BE2C (cell line): ENCODE results near the gene CDH13.

Experiments
- DNase-seq: peaks from one replicate; pipeline ENCODE4 v3.0.0-alpha.2; 2020
- H3K27me3 ChIP-seq: fragments of 250-450 bp; sonication (Bioruptor Pico); 2 replicates; pipeline ENCODE4 v1.5.1; 2020; ENCODE audit warnings: mild to moderate bottlenecking
- H3K36me3 ChIP-seq: fragments of 250-450 bp; sonication (Bioruptor Pico); 2 replicates; pipeline ENCODE4 v1.5.1; 2020; ENCODE audit warnings: mild to moderate bottlenecking
- H3K4me1 ChIP-seq: fragments of 250-450 bp; sonication (Bioruptor Pico); 2 replicates; pipeline ENCODE4 v1.5.1; 2020
- H3K4me3 ChIP-seq: 2 replicates; pipeline ENCODE4 v1.5.1; 2011; ENCODE audit warnings: low read depth, low read length
- H3K9me3 ChIP-seq: fragments of 250-450 bp; sonication (Bioruptor Pico); 2 replicates; pipeline ENCODE4 v1.5.1; 2020
- CTCF ChIP-seq: IDR thresholded peaks from 2 replicates; pipeline ENCODE4 v1.5.1; 2012; ENCODE audit warnings: mild to moderate bottlenecking, low read depth, low read length

CDH13 gene

GRCh38 chr16:82756283-82756599, 129.5 kb downstream of the CDH13 start:
- no peaks in the 10 kb centered on the region for H3K36me3 ChIP-seq
- TF ChIP-seq CTCF = no peak
- no peaks in the 10 kb centered on the region for H3K9me3 ChIP-seq
- no peaks in the 10 kb centered on the region for H3K4me1 ChIP-seq
- DNase-seq = no peak
- H3K27me3 ChIP-seq = no peaks in the 10 kb centered on the region
- H3K4me3 ChIP-seq = no peak overlapping the region

DNA sequence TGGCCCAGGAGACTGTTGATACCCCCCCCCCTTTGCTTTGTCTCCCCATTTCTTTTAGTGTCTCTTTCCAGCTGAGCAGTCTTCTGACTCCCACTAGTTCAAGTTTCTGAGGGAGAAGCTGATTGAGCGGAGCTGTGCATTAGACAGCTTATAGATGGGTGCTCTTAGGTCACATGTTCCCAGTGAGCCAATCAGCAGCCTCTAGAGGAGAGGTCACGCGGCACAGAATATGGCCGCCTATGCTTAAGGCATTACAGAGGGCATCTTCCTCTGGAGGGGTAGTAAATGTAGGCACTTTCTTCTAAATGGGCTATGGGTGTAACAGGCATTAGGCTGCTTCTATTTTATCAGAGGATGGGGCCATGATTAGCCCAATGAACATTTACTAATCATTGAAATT, 131.6 kb downstream of the CDH13 start:
- Histone ChIP-seq H3K27me3 (no peaks in the 10 kb centered on the region), H3K4me3 (no peak overlapping the region), H3K36me3 (no peaks in the 10 kb centered on the region), H3K4me1 (no peaks in the 10 kb centered on the region), H3K9me3 (no peaks in the 10 kb centered on the region)
- DNase-seq = no peak
- TF ChIP-seq CTCF = no peak

DNA sequence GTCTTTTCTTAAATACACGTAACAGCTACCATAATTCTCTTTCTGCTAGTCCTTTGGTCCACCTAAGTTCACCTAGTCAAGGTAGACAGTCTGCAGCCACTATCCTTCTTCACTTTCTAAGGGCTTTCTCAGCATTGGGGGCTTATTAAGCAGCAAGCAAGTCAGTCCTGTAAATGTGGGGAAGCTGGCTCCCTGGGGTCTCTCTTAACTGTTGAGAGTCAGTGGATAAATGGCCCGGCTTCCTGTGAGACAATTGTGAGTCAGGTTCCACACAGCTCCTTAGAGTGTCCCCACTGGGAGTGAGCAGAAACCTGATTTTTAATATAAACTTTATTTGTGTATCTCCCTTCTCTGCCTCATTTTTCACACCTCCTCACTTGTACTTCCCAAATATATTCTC, 132.1 kb downstream of the CDH13 start:
- no peak for TF ChIP-seq CTCF
- DNase-seq = no peak
- Histone ChIP-seq H3K36me3 (no peaks in the 10 kb centered on the region), H3K9me3 (no peaks in the 10 kb centered on the region), H3K27me3 (no peaks in the 10 kb centered on the region), H3K4me1 (no peaks in the 10 kb centered on the region), H3K4me3 (no peak overlapping the region)

DNA sequence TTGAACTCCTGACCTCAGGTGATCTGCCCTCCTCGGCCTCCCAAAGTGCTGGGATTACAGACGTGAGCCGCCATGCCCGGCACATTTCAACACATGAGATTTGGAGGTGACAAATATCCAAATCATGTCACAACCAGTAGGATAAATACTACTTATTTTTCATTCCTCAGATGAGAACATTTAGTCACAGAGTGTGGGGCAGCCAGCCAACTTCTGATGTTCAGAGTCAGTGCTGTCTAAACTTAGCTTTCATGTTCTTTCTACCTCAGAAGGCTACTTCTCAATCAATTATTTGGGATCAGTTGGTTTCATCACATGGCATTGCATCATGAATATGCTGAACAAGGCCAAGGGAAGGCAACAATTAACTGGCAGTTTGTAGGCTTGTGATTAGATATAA, 134.5 kb downstream of the CDH13 start:
- no peak for DNase-seq
- Histone ChIP-seq H3K27me3 (no peaks in the 10 kb centered on the region), H3K9me3 (no peaks in the 10 kb centered on the region), H3K4me3 (no peak overlapping the region), H3K4me1 (no peaks in the 10 kb centered on the region), H3K36me3 (no peaks in the 10 kb centered on the region)
- TF ChIP-seq CTCF = no peak

- Histone ChIP-seq H3K27me3 (no peaks in the 10 kb centered on the region), H3K9me3 (no peaks in the 10 kb centered on the region), H3K4me1 (no peaks in the 10 kb centered on the region), H3K36me3 (no peaks in the 10 kb centered on the region), H3K4me3 (no peak overlapping the region)
- no peak for TF ChIP-seq CTCF
- DNase-seq = no peak
These were observed 135.1 kb downstream of the CDH13 start for GRCh38 chr16:82761858-82762257.

GRCh38 chr16:82763371-82763770, 136.6 kb downstream of the CDH13 start:
- H3K9me3 ChIP-seq = no peaks in the 10 kb centered on the region
- no peaks in the 10 kb centered on the region for H3K36me3 ChIP-seq

More at GRCh38 chr16:82763371-82763770, 136.6 kb downstream of the CDH13 start:
- TF ChIP-seq CTCF = no peak
- H3K27me3 ChIP-seq = no peaks in the 10 kb centered on the region
- H3K4me3 ChIP-seq = no peak overlapping the region
- no peak for DNase-seq
- no peaks in the 10 kb centered on the region for H3K4me1 ChIP-seq
